Measurements from ENCODE around the gene HS6ST1.
A peak's percentile ranks its signal among the peaks of the same experiment; 100 is the strongest.

The HS6ST1 gene

DNA sequence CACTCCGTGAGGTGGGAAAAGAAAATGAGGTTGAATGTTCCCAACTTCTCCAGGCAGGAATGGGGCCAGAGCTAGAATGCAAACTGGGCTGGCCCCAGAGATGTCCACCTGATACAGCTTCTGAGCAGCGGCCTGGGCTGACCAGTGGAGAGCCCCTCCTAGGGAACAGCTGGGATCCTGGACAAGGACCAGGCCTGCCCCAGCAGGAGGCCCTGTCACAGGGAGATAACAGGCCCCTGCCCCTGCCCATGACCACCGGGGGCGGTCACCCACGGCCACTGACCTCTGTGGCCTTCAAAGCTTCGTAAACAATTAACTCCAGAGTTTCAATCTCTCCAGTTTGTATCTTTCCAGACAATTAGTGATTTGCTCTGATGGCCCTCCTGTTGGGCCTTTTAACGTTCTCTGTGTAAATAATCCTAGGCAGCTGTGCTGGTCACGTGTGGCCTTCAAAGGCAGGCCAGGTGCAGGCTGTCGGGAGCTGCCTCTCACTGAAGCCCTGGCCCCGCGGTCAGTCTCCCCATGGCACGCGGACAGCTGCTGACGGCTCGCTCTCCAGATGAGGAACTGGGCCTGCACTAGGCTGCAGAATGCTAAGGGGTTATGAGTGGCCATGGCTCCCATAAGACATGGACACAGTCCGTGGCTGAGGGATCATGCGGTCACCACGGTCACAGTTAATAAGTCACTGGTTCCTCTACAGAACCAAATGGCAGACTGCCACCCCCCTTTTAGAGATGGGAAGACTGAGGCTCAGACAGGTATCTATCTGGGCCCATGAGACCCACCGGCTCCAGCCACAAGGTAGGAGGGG is 9.2 kb downstream of the HS6ST1 start:
- DNase-seq, result peak; percentile 85

DNA sequence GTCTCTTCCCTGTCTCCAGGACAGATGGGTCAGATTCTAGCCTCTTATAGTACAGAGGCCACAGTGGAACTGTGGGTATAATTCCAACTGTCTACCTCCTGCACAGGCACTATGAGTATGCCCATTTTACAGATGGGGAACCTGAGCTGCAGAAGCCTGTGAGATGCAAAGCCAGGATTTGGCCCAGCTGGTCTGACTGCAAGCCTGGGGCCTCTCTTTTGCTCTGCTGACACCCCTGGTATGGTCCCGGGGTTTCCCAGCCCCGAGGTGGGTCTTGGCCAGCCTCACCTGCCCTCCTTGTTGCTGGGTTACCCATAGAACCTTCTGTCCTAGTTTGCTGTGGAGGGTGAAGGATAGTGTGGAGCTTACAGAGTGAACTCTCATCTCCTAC is 9.8 kb downstream of the HS6ST1 start:
- DNase-seq, result no peak

DNA sequence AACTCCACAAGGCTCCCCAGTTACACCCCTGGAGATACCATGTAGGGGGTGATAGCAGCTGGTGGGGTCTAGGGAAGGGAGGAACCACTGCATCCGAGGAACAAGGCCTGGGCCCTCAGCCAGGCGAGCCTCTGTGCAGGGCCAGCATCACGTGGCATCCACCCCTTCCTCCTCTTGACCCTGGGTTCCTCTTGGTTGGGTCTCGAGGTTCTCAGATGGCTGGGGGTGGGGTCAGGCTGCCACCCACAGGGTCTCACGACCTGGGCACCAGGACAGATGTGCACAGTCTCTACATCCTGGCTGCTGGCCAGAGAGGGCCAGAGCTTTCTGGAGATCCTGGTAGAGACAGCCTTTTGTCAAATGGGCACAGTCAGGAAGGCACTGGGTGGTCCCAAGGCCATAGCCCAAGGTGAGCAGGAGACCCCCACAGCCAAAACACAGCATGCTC is 10.4 kb downstream of the HS6ST1 start:
- DNase-seq, result no peak

DNA sequence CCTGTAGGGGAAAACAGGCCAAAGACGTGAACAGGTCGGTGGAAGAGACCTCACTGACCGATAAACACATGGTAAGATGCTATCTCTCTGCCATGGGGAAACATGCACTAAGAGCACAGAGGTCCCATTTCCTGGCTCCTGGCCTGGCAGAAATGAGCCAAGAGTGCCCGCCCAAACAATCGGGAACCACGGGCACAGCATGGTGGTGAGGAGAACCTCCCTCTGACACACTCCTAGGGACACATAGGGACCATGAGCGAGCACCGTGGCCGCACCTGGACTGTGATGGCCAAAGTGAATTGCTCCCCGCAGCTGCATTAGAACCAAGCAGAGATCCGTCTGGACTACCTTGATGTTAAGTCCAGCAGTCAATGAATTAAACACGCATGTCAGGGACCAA is 11.1 kb downstream of the HS6ST1 start:
- DNase-seq, result no peak

DNA sequence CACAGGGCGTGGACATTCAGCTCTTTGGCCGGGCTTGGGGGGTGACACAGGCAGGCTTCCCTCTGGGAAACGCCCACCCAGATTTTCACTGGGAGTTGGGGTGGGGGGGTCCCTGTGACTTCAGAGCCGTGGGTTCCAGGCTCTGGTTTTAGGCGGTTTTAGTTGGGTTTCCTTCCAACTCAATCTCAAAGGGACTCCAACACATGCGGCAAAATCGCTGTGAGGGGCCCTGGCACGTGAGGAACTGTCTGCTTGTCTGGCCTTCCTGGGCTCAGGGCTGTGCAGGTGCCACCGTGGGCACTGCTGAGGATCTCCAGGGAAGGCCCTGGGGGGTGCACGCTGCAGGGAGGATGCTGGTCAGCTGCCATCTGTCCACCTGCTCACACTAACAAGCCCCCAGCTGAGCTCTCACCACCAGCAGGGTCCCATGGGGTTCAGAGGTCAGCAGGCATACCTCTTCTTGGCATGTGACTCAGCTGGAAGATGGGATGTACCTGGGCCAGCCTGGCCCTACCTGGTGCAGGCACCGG is 11.7 kb downstream of the HS6ST1 start:
- no peak for DNase-seq

DNA sequence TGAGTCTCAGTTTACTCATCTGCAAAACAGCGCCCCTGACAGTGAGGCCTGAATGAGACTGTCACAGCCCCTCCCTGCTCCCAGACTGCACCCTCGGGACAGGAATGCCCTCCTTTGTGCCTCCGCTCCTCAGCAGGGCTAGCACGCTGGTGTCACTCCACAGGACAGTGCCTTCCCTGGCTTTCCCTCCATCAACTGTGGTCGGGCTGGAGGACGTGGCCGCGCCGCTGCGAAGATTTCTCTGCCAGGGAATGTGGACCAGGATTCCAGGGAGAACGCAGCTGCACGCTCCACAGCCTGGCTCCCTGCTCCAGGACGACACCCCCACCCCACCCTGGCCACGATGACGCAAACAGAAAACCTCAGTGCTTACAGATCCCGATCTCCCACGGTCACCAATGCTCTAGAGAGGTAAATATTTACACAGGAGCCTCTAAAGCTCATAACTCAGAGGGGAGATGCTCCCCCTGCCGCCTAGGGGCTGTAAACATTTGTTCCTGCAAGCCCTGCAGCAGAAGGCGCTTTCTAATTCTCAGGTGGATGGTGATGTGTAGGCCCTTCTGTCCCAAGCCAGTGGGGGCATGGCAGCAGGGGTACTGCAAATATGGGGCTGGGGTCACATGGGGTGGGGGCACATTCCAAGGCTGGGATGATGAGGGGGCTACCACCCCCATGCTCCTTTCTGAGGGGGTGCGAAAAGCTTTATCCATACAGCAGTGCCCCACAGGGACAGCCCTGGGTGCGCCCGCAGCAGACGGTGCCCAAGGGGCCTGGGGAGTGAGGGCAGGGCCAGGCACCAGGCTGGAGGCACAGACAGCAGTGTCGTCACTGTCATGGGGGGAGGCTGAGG is 12.4 kb downstream of the HS6ST1 start:
- peak; percentile 92 for DNase-seq

DNA sequence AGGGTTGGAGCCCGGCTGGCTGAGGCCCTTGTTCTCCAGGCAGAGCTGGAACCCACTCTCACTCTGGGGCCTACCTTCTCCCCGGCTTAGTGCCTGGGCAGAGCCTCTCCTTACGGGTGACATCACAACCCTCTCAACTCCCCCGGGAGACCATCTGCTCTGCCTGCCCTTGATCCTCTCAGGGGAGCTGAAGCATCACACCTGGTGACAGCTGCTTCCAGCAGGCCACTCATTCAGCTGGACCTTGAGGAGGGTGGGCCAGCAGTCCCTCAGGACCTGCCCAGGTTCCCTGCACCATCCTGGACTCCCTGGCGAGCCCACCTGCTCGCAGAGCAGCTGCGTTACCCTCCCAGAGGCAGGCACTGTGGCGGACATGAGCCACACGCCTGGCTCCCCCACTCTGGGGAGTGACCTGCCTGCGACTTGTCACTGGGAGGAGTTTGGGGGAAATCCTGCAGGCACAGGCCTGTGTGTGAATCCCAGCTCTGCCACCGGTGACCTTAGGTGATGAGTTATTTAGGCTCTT is 13.1 kb downstream of the HS6ST1 start:
- DNase-seq, result peak; percentile 95

DNA sequence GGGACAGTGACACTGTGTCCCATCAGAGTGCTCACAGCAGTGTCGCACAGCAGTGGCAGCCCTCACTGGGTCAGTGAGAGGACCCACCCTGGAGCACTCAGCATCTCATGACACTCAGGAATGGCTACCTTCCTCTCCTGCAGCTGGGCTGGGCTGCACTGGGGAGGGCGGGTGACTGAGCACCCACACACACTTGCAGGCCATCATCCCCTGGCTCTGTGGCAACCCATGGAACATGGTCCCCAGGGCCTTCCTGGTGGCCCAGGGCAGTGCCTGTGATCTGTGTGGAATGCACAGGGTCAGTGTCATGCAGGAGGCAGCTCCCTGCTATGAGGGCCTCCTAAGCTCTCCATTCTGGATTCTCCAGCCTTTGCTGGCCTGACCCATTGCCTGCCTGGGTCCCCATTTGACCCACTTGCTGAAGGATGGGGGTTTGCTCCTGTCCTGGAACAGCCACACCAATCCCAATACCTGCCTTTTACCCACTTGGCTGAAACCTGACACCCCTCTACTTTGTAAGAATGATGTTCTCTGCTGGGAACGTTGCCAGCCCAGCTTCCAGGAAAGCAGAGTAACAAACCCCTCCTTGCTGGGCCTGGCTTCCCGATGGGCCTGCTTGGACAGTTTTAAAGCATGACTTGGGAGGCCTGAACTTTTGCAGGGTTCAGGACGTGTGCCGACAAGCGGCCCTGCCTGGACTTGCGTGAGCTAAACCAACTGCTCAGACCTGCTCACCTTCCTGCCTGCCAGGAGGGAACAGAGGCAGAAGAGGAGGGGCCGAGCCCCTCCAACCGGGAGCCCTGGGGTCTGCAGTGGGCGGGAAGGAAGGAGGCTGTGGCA is 13.7 kb downstream of the HS6ST1 start:
- DNase-seq, result peak; percentile 92

DNA sequence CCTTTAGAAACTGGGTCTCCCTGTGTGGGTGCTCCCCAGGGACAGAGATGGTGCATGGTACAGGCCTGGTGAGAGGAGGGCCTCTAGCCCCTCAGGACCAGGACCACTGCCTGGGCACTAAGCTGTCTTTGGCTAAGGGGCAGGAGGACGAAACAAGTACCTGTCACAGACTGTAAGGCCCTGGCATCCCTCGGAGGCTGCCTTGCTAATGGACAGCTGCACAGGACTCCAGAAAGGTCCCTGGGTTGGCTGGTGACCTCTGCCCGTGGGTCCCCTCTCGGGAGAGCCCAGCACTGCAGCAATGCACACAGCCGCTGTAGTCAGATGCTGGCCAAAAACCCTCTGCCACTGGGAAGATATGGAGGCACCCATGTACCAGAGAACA is 14.3 kb downstream of the HS6ST1 start:
- no peak for DNase-seq

DNA sequence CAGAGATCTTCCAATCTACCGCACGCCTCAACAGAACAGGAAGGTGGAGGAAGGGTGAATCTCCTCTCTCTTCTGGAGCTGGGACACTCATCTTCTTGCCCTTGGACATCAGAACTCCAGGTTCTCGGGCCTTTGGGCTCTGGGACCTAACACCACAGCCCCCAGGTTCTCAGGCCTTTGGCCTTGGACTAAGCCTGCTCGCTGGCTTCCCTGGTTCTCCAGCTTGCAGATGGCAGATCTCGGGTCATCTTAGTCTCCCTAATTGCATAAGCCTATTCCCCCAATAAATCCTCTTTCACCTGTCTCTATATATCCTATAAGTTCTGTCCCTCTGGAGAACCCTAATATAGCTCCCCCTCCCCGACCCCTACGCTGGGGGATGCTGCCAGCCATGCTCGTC is 14.8 kb downstream of the HS6ST1 start:
- no peak for DNase-seq

DNA sequence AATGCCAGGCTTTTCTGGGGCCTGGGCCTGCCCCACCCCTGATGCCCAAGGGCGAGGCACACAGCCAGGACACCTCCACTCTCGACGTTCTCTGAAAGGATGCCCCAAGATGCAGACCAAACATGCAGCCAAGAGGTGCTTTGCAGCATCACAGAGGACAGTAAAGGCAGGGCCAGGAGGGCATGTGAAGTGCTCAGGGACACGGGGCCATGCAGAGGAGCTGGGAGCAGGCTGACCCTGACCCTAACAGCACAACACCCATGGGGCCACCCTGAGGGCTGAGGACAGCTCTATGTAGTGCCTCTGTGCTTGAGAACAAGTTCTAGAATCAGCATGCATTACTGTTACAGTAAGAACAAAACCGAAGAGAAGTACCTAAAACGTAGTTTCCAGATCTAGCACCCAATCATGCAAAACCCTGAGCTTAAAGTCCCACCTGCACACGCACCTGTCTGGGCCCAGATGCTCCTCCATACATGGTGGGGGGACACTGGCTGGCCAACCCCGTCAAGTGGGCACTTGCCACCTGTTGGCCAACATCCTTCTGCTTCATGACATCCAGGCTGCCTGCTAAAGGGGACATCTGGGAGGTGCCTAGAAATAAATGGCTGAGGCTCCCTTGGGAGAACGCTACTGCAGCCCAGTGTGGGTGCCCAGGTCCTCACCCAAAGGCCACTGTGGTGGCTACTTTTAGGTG is 15.4 kb downstream of the HS6ST1 start:
- no peak for DNase-seq

DNA sequence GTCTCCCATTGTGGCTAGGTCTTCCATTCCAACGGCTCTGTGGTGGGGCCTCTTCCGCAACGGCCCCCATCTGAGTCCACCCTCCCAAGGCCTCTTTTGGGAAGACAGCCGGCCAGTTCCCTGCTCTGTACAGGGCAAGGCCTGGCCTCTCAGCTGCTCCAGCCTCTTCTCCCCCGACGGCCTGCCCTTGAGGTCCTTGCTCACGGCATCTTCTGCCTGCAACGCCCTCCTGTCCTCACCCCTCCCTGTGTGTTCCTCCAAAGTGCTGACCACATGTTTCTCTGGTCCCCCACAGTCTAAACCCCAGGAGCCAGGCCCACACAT is 16.0 kb downstream of the HS6ST1 start:
- no peak for DNase-seq

DNA sequence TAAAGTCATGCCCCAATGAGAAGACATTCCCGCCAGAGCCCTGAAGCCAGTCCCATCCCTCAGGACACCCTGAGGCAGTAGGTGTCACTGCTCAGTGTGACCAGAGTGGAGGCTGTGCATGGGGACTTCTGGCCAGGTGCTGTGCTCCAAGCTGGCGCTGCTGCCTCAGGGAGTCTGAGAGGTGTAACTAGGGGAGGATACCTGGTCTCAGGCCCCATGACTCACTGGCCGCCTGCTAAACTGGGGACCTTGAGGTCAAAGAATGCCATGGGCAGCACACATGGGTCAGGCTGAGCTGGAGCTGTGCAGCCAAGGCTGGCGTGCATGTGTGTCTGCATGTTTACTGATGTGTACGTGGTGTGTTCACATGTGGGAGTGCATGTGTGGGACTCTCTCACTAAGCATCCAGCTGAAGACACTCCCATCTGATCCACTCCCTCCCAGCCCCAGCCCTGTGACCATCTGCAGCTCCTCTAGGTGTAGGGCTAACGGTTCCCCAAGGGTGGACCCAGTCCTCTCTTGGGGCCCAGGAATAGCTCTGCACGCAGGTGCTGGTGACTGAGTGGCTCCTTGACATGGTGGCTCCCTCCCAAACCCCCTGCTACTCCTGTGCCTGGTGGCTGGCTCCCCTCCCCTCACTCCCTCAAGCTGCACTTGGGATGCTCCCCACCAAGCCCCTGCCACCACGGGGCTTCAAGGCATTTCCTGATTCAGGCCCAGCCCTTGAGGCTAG is 16.5 kb downstream of the HS6ST1 start:
- no peak for DNase-seq

DNA sequence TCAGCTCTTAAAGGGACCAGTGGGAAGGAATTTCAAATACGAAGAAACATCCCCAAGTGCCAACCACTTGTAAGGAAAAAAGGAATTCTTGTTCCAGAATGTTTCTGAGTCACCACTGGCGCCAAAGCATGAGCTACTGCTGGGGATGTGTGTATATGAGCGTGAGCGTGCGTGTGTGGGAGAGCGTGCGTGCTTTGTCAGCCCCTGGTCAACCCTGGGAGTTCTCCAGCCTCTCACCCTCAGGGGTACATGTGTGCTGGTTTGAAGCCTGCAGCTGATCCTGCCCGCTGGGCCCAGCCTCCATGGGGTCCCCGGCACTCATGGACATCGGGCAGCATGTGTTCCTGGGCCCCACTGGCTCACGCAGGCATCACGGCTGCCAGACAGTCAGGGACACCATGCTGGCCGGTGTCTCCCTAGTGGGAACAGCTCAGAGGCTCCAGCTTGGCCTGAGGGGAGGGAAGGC is 17.1 kb downstream of the HS6ST1 start:
- DNase-seq, result no peak

DNA sequence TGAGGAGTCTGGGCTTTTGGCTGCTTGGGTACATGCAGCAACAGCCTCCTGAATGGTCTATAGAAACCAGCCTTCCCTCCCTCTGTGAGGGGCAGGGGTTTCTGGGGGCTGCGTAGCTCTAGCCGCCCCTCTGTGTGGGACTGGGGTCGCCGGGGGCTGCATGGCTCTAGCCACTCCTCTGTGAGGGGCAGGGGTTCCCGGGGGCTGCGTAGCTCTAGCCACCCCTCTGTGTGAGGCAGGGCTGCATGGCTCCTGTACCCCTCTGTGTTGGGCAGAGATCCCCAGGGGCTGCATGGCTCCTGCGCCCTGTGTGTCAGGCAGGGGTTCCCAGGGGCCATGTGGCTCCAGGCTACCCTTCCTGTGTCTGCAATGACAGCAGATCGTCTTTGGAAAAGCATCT is 17.6 kb downstream of the HS6ST1 start:
- DNase-seq, result no peak

DNA sequence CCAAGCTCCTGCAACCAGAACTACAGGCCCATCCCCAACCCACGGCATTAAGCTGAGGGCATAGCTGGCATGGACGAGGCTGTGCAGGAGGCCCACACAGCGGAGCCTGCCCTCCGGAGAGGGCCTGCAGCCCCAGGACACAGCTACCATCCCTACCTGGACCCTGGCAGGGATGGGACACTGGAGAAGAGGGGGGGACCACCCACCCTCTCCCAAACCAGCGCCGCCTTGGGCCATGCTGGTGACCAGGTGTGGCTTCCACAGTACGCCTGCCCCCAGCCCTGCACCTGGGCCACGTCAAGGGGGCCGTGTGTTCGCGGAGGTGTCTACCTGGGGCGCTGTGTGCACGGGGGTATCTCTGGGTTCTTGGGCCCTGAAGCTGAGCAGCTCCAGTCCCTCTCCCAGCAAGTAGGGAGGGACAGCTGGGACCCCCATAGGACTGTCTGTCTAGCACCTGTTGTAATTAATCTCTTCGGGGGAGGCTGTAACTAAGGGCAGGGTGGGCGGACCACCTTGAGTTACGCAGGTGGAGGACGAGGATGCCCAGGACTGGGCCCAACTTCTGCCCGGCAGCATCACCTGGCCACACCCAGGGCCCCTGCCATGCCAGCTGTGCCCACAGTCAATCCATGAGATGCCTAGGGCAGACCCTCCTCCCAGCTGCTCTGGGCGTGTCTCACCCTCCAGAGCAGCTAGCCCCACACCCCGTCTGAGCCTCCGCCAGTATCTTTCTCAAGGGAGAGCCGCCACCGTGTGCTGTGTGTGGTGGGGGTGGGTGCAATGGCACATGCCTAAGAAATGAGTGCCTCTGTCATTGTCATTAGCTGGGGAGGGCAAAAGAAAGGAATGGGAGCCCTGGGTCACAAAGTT is 18.3 kb downstream of the HS6ST1 start:
- no peak for DNase-seq

DNA sequence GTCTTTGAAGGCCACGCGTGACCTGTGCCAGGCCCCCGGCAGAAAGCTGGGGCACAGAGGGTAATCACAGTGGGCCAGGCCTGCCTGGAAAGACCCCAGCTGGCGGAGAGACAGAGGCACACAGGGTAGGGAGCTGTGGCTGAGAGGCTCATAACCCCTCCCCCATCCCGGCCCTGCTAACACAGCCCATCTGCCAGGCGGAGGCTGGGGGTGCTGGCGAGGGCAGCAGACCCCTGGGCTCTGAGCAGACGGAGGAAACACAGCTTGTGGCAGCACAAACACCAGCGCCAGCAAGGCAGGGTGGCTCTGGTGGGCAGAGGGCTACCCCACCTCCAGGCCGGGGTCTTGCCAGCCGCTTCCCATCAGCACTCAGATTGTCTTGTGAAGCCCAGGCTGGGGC is 19.0 kb downstream of the HS6ST1 start:
- no peak for DNase-seq

DNA sequence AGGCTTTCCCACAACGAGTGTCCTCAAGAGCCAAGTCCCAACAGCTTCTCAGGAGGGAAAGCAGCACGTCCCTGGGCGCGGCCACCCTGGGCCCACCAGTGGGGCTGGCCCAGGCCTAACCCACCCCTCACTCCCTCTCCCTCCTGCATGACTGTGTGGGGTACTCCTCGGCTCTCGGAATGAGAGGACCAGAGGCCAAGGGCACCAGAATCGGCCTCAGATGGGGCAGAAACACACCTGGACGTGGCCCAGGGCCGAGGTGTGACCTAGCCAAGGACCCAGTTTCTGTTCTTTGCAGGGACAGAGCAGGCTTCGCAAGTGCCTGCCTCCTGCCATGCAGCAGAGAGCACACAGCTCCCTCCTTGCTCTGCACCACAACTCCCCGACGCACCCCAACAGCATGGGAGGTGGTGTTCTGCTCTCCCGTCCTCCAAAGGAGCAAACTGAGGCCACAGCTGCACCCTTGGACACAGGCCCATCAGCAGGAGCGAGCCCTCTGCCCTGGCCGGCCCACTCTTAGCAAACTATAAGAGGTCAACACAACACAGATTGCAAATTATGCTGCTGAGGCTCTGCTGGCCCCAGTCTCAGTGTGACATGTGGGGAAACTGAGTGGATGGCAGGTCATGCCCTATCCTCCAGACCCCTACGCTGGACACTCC is 19.7 kb downstream of the HS6ST1 start:
- DNase-seq, result no peak

DNA sequence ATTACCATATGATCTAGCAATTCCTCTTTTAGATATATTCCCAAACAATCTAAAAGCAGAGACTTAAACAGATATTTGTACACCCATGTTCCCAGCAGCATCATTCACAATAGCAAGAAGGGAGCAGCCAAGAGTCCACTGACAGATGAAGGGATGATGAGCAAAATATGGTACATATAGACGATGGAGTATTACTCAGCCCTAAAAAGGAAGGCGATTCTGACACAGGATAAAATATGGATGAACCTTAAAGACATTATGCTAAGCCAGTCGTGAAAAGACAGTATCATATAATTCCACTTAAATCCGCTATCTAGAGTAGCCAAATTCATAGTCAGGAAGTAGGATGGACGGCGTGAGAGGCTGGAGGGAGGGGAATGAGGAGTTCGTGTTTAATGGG is 20.4 kb downstream of the HS6ST1 start:
- no peak for DNase-seq
